B cell (primary cell): ENCODE measurements around the gene ARHGAP26. TPM values are rescaled to one million over a fixed set of nuclear protein-coding genes. Genes with fewer than 3 reads are reported as not detected.

ENCODE experiments used
- ATAC-seq: fragments of 200-7000 bp; cut with Tn5 transposase; one replicate; pipeline ENCODE4 v1.10.0; 2021; ENCODE audit warnings: low read depth, mild to moderate bottlenecking, moderate number of reproducible peaks, moderate library complexity
- CTCF ChIA-PET: fragments of 350-600 bp; sonication (Branson Sonifier 250); formaldehyde crosslinking; loops from one replicate; lab custom pipeline; 2021; ENCODE audit warnings: antibody characterized with exemption, inconsistent platforms; lab: Charles Lee
- POLR2A ChIA-PET: fragments of 350-600 bp; sonication (Branson Sonifier 250); formaldehyde crosslinking; loops from one replicate; lab custom pipeline; 2021; ENCODE audit warnings: antibody characterized with exemption; lab: Charles Lee
- DNase-seq: peaks from one replicate; pipeline ENCODE4 v3.0.0; 2013
- H2AFZ ChIP-seq: 2 replicates; pipeline ENCODE4 v1.6.1; 2012; ENCODE audit warnings: mild to moderate bottlenecking, low read depth, low read length; ENCODE audit not compliant: insufficient read depth, poor library complexity, severe bottlenecking
- H3K27ac ChIP-seq, 2 donors: 1 replicate in 1 of 2; 2 replicates in 1 of 2; pipeline ENCODE4 v1.5.1; 2012 to 2013; ENCODE audit warnings: low read length in 2 of 2, mild to moderate bottlenecking in 2 of 2, moderate library complexity in 1 of 2
- H3K27me3 ChIP-seq, 4 experiments: fragments of 200-600 bp in 1 of 4; sonication (generic) in 1 of 4; replicated peaks in 1 of 4; 1 replicate in 2 of 4; 2 replicates in 2 of 4; pipeline versions ENCODE4 v1.6.1 to v1.7.0; 2013 to 2016; ENCODE audit warnings: low read length in 3 of 4, mild to moderate bottlenecking in 2 of 4, mixed read lengths in 1 of 4, moderate library complexity in 1 of 4; ENCODE audit not compliant: insufficient read depth in 4 of 4, control insufficient read depth in 3 of 4; ENCODE audit errors: control extremely low read depth in 1 of 4
- H3K36me3 ChIP-seq, 2 experiments: replicated peaks in 1 of 2; 1 replicate in 1 of 2; 2 replicates in 1 of 2; pipeline versions ENCODE4 v1.6.1 to v1.7.1; 2013; ENCODE audit warnings: low read length in 1 of 2; ENCODE audit not compliant: insufficient read depth in 2 of 2, control insufficient read depth in 1 of 2; ENCODE audit errors: control extremely low read depth in 1 of 2, extremely low read depth in 1 of 2
- H3K4me1 ChIP-seq, 2 donors: fragments of 200-600 bp in 1 of 2; sonication (generic) in 1 of 2; 1 replicate in 1 of 2; 2 replicates in 1 of 2; pipeline versions ENCODE4 v1.5.1 to v1.6.1; 2013 to 2017; ENCODE audit warnings: low read length in 2 of 2; ENCODE audit not compliant: control insufficient read depth in 2 of 2, insufficient read depth in 2 of 2
- H3K4me2 ChIP-seq: replicated peaks from 2 replicates; pipeline ENCODE3; 2012; ENCODE audit warnings: mild to moderate bottlenecking, low read depth, low read length; ENCODE audit not compliant: poor library complexity, severe bottlenecking
- H3K4me3 ChIP-seq, 5 experiments: fragments of 200-600 bp in 1 of 5; sonication (generic) in 1 of 5; 1 replicate in 3 of 5; 2 replicates in 2 of 5; pipeline versions ENCODE4 v1.5.1 to v1.7.0; 2011 to 2016; ENCODE audit warnings: low read length in 4 of 5, mild to moderate bottlenecking in 4 of 5, low read depth in 2 of 5, control low read depth in 1 of 5, moderate library complexity in 1 of 5; ENCODE audit not compliant: insufficient read depth in 1 of 5; ENCODE audit errors: control extremely low read depth in 1 of 5, extremely low read depth in 1 of 5
- H3K79me2 ChIP-seq: fragments of 200-600 bp; sonication (generic); one replicate; pipeline ENCODE4 v1.6.0; 2016; ENCODE audit warnings: low read length; ENCODE audit not compliant: control insufficient read depth, insufficient read depth
- H3K9ac ChIP-seq: fragments of 200-600 bp; sonication (generic); 2 replicates; pipeline ENCODE4 v1.6.1; 2017; ENCODE audit warnings: mild to moderate bottlenecking, low read length, moderate library complexity
- H3K9me3 ChIP-seq, 3 donors: one replicate each; pipeline versions ENCODE4 v1.6.1 to v1.7.1; 2013; ENCODE audit warnings: low read length in 2 of 3; ENCODE audit not compliant: control insufficient read depth in 2 of 3, insufficient read depth in 1 of 3; ENCODE audit errors: control extremely low read depth in 1 of 3
- H4K20me1 ChIP-seq: 2 replicates; pipeline ENCODE4 v1.6.0; 2012; ENCODE audit warnings: mild to moderate bottlenecking, low read length; ENCODE audit not compliant: insufficient read depth, control insufficient read depth, poor library complexity, severe bottlenecking
- H3K27ac Mint-ChIP-seq: one replicate; pipeline ENCODE4 v1.8.0; 2021; ENCODE audit warnings: mixed read lengths
- H3K27me3 Mint-ChIP-seq: one replicate; pipeline ENCODE4 v1.8.0; 2021; ENCODE audit warnings: mixed read lengths
- H3K4me1 Mint-ChIP-seq: one replicate; pipeline ENCODE4 v1.8.0; 2021; ENCODE audit warnings: mixed read lengths
- H3K4me3 Mint-ChIP-seq: one replicate; pipeline ENCODE4 v1.8.0; 2021; ENCODE audit warnings: mixed read lengths
- H3K9me3 Mint-ChIP-seq: one replicate; pipeline ENCODE4 v1.8.0; 2022; ENCODE audit warnings: mixed read lengths; ENCODE audit not compliant: insufficient read depth
- CTCF ChIP-seq: fragments of 200-600 bp; IDR thresholded peaks from one replicate; pipeline ENCODE4 v1.8.0; 2022; ENCODE audit warnings: antibody characterized with exemption, mild to moderate bottlenecking
- EZH2 ChIP-seq: IDR thresholded peaks from 2 replicates; pipeline ENCODE4 v1.6.1; 2012; ENCODE audit warnings: borderline replicate concordance, low read depth, mild to moderate bottlenecking, moderate library complexity, low read length; ENCODE audit not compliant: insufficient read depth, poor library complexity, severe bottlenecking
- WGBS: methylation state at CpG from one replicate; pipeline ENCODE4 v1.1.5; 2013; ENCODE audit warnings: missing lambda C conversion rate; ENCODE audit not compliant: insufficient coverage; 5-methylcytosine and 5-hydroxymethylcytosine counted together
- intact Hi-C: fragments of 100-400 bp; cut with micrococcal nuclease; formaldehyde crosslinking; loops from one replicate; pipeline ENCODE4 v1.10.0; 2022
- polyA plus RNA-seq: library from polyadenylated mRNA; depleted of rRNA; stranded (reverse); fragments of >200 nt; gene quantifications from 2 replicates; pipeline ENCODE4 v1.2.3, GENCODE V29; 2012
- total RNA-seq, 2 donors: library from RNA; stranded (reverse); fragments of 120-200 nt in 1 of 2; gene quantifications; 1 replicate in 1 of 2; 2 replicates in 1 of 2; pipeline versions ENCODE4 v1.2.3 to v1.2.4, GENCODE V29; 2013 to 2022

ARHGAP26 gene
- total and polyA plus RNA-seq, 2 donors (not counting 1 experiment from before 2014, with no cell fraction given) = 1.8 to 22.5 TPM

- H3K4me1 ChIP-seq = no peaks in the 10 kb centered on the region
- H3K79me2 ChIP-seq = no peaks in the 10 kb centered on the region
- H3K27me3 Mint-ChIP-seq = no peaks in the 10 kb centered on the region
- H2AFZ ChIP-seq = no peak overlapping the region
- no peaks in the 10 kb centered on the region for H4K20me1 ChIP-seq
- no peak overlapping the region for H3K4me3 Mint-ChIP-seq
- no peaks in the 10 kb centered on the region for H3K4me1 Mint-ChIP-seq
- no peak overlapping the region for H3K4me2 ChIP-seq
- no peak overlapping the region for H3K27ac ChIP-seq
- H3K9me3 ChIP-seq = no peaks in the 10 kb centered on the region
- intact Hi-C loops = no loop called here
- H3K9ac ChIP-seq = no peak overlapping the region
- H3K36me3 ChIP-seq = peaks cover 0 to 2% of the 10 kb centered on the region in 2 experiments
- ChIA-PET CTCF (interaction anchor here (0.6 to 1.0 kb wide), 2 partner anchors 14 to 653 kb away, joined by 3 read pairs; no protein-coding TSS in a partner anchor), POLR2A (no interaction called here)
- TF ChIP-seq CTCF = no peak
- no peak for TF ChIP-seq EZH2
- no peak overlapping the region for H3K27ac Mint-ChIP-seq
- H3K9me3 Mint-ChIP-seq = no peaks in the 10 kb centered on the region
- no peak overlapping the region for H3K4me3 ChIP-seq
- DNase-seq (no peak), ATAC-seq (no peak)
- whole genome bisulfite sequencing = no CpG with 5 or more reads among the region's 9 CpGs
- no peaks in the 10 kb centered on the region for H3K27me3 ChIP-seq
Measured at GRCh38 chr5:143145243-143146160, 375.3 kb downstream of the ARHGAP26 start.

GRCh38 chr5:143146161-143146560 lies 376.0 kb downstream of the ARHGAP26 start:
- no peak overlapping the region for H3K27ac Mint-ChIP-seq
- no peak overlapping the region for H2AFZ ChIP-seq
- no peak overlapping the region for H3K4me2 ChIP-seq
- ChIA-PET POLR2A (no interaction called here), CTCF (no interaction called here)
- H3K9me3 ChIP-seq = no peaks in the 10 kb centered on the region
- H3K4me1 Mint-ChIP-seq = no peaks in the 10 kb centered on the region
- no peaks in the 10 kb centered on the region for H3K27me3 Mint-ChIP-seq
- no peaks in the 10 kb centered on the region for H3K79me2 ChIP-seq
- no peaks in the 10 kb centered on the region for H3K9me3 Mint-ChIP-seq
- TF ChIP-seq EZH2 (no peak), CTCF (no peak)
- H3K36me3 ChIP-seq = peaks cover 0 to 2% of the 10 kb centered on the region in 2 experiments
- H3K4me3 ChIP-seq = no peak overlapping the region
- H3K27ac ChIP-seq = no peak overlapping the region
- no peak for DNase-seq
- no peak overlapping the region for H3K4me3 Mint-ChIP-seq
- intact Hi-C loops = no loop called here
- no peak overlapping the region for H3K9ac ChIP-seq
- no peaks in the 10 kb centered on the region for H3K27me3 ChIP-seq
- H4K20me1 ChIP-seq = no peaks in the 10 kb centered on the region
- no peak for ATAC-seq
- no peaks in the 10 kb centered on the region for H3K4me1 ChIP-seq
